Activated CD4-positive, alpha-beta T cell treated with anti-CD3 and anti-CD28 coated beads for 24 hours (primary cell): ENCODE measurements around the gene CD79A.

ENCODE experiments used
- DNase-seq, 2 donors: peaks; one replicate each; pipeline ENCODE4 v3.0.0-alpha.2; 2020; ENCODE audit warnings: low read depth in 2 of 2

The CD79A gene

DNA sequence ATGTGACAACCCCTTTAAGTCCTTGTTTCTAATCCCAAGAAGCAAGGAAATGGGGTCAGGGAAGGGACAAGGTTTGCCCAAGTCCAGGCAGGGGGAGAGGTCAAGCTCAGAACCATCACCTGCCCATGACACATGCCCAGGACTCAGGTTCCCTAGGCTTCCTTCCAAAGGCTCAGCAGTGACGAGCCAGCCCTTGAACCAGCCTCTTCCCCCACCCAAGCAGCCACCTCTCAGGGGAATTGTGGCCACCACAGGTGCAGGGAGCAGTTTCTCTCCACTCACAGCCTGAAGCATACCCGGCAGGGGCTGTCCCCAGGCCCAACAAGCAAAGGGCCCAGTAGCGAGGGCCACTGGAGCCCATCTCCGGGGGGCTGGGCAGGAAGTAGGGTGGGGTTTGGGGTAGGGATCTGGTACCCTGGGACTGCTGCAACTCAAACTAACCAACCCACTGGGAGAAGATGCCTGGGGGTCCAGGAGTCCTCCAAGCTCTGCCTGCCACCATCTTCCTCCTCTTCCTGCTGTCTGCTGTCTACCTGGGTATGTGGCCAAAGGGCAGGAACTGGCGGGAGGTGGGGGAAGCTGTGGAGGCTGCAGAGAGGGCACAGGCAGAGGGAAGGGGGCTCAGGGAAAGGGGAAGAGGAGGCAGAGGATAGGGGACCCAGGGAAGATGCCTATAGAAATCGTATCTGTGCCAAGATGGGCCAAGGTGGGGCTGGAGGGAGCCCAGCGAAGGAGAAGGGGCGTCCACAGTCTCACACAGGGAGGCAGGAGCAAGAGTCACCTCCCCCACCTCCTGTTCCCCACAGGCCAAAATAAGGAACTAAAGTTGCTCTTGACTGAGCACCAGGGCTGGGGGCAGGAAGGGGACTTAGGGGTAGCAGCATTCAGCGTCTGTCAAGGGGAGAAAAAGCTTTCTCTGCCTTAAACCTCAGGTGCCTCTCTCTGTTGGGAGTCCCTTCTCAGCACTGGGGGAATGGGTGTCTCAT, at the start of gene CD79A:
Gene CD79A (plus strand): TSS at position 433 of the 986 bp plus-strand sequence. CDS start 26 bp downstream, at position 459.
- no peak for DNase-seq

GRCh38 chr19:41837981-41838708, 38.9 kb upstream of the CD79A start:
- DNase-seq, result no peak

DNA sequence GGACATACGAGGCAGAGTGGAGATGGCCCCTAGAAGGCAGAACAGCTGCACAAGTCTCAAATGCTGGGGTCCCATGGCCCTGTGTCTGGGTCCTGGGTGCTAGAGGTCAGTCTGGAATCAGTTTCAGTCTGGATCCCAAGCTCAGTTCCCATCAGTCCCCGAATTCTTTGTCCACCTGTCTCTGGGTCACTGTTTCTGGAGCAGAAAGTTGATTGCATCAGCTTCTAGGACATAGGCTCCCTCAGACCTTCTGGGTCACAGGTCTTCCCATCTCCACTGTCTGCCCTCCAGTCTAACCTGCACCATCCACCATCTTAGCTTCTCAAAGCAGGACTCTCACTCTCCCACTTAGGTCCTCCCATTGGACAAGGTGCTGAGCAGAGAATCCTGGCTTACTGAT, 37.9 kb upstream of the CD79A start:
- DNase-seq, result no peak

- DNase-seq, result no peak
Measured at GRCh38 chr19:41843371-41843770, 33.7 kb upstream of the CD79A start.

DNA sequence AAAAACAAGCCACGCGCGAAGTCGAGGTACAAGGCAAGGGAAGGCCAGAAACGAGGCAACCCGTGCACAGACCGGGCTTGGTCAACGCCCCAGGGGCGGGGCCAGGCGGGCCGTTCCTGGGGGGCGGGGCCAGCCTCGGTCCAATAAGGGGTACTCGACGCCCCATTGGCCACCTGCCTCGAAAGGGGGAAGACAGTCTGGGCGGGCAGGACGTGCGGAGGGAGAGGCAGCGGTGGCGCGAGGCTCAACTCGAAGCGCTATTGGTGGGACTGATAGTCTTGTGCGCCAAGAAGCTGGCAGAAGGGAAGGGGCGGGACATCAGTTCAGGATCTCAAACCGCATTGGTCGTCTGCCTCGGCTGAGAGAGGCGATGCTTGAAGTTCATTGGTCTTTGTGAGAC, 32.5 kb upstream of the CD79A start, which contains the start of gene LYPD4:
Gene LYPD4 (minus strand): TSS at position 83 of the 400 bp plus-strand sequence. CDS start 5,398 bp downstream, outside the sequence.
- DNase-seq, result no peak

DNA sequence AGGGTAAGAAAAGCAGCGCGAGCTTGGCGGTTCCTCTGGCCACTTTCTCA, 32.3 kb upstream of the CD79A start, which contains the start of gene DMRTC2:
Gene DMRTC2 (plus strand): TSS at position 42 of the 50 bp plus-strand sequence. CDS start 2,387 bp downstream, outside the sequence.
- DNase-seq, result no peak

- DNase-seq, result no peak
Measured at GRCh38 chr19:41845051-41845590, 32.0 kb upstream of the CD79A start.

GRCh38 chr19:41847351-41848105, 29.6 kb upstream of the CD79A start:
- DNase-seq, result no peak

DNA sequence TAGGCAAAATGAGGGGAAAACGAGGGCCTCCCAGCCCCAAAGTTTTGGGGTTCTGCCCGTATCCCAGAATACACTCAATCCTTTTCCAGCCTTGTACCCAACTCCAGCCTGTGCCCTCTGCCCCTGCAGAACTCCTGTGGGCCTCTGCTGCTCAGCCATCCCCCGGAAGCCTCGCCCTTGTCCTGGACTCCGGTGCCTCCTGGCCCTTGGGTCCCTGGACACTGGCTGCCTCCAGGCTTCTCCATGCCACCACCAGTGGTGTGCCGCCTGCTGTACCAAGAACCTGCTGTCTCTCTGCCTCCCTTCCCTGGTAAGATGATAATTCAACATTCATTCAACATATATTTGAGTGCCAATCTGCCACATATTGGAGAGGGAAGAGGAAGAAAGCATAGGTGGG, 28.4 kb upstream of the CD79A start:
- no peak for DNase-seq

DNA sequence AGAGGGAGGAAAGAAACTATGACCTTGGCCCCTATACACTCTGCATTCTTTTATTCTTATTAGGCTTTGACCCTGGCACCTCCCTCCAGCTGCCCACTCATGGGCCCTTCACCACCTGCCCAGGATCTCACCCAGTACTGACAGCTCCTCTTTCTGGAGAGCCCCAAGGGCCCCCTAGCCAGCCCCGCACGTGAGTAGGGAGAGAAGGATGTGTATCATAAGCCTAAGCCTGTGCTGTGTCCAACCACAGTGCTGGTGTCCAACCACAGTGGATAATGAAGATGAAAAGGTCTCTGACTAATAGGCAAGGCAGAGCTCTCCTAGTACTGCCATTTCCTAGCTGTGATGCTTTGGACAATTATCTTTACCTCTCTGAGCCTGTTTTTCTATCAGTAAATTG, 28.0 kb upstream of the CD79A start:
- DNase-seq, result no peak

DNA sequence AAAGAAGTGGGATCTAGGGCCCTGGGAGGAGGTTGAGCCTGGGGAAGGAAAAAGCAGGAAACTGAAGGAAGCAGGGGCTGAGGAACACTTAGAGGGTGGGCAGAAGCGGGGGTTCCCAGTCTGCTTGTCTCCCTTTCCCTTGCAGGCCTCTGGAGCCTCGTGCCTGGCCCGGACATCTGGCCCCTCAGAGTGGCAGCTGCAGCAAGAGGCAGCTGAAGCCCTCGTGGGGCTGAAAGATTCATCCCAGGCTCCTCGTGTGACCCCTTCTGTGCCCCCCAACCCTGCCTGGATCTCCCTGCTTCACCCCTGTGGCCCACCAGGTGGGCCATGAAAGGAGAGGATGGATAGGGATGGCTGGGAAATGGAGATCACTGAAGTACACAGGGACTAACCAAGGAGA, 26.7 kb upstream of the CD79A start:
- DNase-seq, result no peak

GRCh38 chr19:41851456-41851855, 25.6 kb upstream of the CD79A start:
- no peak for DNase-seq

GRCh38 chr19:41853344-41853743, 23.7 kb upstream of the CD79A start:
- no peak for DNase-seq

DNA sequence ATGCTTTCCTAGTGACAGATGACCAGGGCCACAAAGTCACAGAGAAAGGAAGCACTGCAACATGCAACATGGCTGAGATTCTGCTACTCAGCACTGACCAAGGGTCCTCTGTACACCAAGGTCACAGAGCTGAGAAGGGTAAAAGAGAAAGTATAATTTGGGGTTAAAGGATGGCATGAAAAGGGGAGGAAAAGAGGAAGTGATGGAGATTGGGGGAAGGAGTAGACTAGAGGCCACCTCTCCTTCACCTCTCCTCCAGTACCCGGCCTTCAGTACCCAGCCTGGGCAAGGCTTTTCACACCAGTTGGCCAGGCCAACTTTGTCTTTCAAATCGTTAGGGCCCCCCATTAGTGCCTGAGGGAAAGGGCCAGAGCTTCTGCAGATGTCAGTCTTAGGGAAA, 23.3 kb upstream of the CD79A start:
- no peak for DNase-seq

GRCh38 chr19:41859213-41859617, 17.9 kb upstream of the CD79A start:
- DNase-seq, result no peak

- DNase-seq, result peak; percentile 97
Measured at GRCh38 chr19:41859618-41860418, 17.3 kb upstream of the CD79A start, which contains the start of gene RPS19. RPS19 (plus strand) TSS chr19:41860255; CDS start chr19:41860775, 520 bp downstream.

DNA sequence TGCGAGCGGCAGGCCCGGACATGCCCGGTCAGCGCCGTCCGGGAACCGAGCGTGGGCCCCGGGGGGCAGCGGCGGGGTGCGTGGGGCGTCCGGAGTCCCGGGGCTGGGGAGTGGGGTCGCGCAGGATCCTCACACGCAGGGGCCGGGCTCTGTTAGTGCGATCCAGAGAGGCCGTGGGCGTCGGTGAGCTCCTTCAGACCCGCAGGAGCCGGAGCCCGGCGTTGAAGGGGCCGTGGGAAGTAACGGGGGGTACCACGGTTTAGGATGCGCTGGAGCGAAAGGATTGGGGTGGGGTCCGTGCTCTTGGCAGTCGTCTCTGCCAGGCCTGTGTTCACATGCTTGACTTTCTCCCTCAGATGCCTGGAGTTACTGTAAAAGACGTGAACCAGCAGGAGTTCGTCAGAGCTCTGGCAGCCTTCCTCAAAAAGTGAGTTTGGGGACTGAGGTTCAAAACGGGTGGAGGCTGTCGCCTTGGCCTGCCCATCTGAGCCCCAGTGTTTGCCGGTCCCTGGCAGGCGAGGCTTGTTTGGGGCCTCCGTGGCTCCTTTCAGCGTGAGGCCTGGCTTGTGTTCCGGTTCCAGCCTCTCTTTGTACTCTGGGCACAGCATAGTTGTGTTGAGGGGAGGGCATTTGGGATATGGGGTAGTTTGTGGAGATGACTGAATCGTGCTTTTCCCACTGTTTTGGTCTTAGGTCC, 16.5 kb upstream of the CD79A start:
- DNase-seq, result no peak

- no peak for DNase-seq
Measured at GRCh38 chr19:41861116-41861768, 15.8 kb upstream of the CD79A start.

DNA sequence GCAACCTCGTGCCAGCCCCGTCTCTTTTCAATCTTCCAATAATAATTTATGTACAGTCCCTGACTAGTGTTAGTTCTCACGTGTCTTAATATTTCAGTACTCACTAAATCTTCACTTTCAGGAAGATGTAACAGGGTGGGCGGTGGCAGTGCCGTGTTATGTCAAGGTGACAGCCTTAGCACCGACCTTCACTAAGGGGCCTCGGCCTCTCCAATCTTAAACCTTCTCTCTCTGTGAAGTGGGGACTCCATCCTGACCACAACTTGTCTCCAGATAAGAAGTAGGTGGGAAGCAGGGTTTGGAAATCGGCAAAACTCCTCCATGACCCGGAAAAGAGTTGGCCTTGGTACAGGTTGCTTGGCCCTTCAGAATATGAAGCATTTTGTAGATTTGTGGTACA, 15.2 kb upstream of the CD79A start:
- DNase-seq, result no peak

DNA sequence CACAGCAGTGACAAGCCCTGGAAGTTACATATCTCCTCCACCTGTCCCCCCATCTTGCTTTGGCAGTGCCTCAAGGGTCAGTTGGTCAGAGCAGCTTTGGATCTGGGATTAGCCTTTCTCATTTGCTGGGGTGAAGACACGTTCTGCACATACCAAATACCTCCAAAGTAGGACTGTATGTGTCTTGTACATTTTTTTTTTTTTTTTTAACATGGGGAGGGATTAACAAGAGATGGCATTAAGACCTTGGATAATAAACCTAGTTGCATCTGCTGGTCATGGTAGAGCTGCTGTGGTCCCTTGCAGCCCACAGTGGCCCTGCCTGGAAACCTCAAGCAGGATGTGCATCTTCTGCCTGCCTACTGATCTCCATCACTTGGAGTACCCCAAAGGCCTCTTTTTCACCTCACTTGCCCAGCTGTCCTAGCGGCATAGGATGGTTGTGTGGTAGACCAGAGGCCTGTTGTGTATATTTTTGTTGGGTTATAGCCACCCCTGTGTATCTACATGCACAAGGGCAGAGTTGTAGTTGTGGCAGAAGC, 14.6 kb upstream of the CD79A start:
- DNase-seq, result no peak
